Fibroblast of mammary gland (primary cell): ENCODE results near the gene SLC25A21.

Experiments
- DNase-seq: peaks from one replicate; pipeline ENCODE4 v3.0.0-alpha.2; 2010; ENCODE audit warnings: low read depth
- H3K4me3 ChIP-seq: 2 replicates; pipeline ENCODE4 v1.5.1; 2011; ENCODE audit warnings: low read depth, mild to moderate bottlenecking, low read length, moderate library complexity; ENCODE audit not compliant: control insufficient read depth
- TF ChIP-seq, protein P1 (sequence below): conservative IDR thresholded peaks from 2 replicates; pipeline ENCODE4 v1.5.1; 2011; ENCODE audit warnings: low read depth, low read length, inconsistent platforms; ENCODE audit not compliant: control insufficient read depth, insufficient read depth

SLC25A21 gene

DNA sequence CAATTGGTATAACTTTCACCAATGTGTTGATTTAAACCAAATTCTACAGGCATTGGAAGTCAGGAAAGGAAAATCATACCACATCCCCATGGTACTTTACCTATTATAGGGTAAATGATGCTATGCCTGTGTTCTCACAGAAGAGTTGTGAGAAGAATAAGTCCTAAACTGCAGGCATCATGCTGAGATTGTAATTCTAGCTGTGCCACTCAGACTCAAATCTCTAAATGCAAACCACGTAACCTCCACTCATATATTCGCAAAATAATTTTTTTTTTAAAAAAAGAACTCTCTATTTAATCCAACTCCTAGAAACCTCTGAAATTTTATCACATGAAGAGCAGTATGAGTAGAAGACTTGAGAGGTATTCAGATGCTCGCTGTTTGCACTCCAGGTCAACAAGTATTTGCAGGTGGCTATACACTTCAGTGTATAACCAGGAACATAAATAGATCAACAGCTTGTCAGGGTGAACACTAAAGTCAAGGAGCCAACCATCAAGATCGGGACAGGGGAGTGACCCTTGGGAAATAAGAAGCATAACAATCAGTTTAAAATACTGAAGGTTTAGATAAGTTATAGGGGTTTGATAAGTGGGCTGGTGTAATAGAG, 110.1 kb downstream of the SLC25A21 start:
- no peak for DNase-seq
- TF ChIP-seq, protein P1, sequence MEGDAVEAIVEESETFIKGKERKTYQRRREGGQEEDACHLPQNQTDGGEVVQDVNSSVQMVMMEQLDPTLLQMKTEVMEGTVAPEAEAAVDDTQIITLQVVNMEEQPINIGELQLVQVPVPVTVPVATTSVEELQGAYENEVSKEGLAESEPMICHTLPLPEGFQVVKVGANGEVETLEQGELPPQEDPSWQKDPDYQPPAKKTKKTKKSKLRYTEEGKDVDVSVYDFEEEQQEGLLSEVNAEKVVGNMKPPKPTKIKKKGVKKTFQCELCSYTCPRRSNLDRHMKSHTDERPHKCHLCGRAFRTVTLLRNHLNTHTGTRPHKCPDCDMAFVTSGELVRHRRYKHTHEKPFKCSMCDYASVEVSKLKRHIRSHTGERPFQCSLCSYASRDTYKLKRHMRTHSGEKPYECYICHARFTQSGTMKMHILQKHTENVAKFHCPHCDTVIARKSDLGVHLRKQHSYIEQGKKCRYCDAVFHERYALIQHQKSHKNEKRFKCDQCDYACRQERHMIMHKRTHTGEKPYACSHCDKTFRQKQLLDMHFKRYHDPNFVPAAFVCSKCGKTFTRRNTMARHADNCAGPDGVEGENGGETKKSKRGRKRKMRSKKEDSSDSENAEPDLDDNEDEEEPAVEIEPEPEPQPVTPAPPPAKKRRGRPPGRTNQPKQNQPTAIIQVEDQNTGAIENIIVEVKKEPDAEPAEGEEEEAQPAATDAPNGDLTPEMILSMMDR = no peak
- no peak overlapping the region for H3K4me3 ChIP-seq

DNA sequence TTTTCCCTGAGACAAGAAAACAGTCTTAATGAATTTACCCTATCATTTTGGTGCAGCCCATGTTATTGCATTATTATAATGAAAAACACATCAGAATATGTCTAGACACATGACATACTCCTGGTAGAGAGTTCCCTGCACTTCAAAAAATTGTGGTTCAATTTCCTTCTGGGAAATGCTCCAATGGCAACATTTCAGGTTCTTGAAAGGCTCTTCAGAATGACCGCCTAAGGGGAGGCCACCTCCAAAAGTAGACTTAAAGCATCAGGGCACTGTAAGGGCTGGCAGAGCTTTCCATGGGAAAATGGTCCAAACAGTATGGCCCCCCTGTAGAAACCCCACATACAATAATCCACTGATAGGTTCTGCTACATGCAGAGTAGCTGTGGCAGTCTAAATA, 110.7 kb downstream of the SLC25A21 start:
- no peak for DNase-seq

DNA sequence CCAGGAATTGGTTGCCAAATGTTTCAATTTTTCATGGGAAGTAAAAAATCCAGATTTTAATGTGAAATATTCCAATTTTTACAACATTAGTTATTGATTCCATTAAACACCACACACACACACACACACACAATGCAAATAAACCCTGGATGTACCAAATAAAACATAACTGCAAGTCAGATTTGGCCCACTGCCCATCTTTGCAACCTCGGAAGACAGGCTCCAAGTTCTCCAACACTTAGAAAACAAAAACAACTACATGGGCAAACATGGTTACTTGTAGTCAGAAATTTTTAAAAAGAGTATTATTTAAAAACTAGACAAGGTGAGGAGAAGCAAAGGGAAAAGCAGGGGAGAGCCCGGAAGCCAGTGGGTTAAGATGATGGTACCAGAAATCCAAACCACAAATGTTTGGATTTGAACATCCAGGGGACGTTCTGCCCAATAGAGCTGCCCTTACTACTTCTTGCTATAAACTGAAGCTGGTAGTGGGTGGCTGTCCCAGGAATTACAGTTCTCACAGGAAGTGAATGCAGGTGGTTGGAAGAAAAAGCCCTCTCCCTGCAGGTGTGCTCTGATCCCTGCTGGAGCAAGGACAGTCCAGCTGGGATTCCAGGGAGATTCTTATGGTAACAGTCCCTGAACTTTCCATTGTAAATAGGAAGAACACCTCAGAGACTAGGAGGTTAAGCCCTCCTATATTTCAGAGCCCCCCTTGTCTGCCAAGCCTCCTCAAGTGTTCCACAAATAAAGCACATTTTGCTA, 111.7 kb downstream of the SLC25A21 start:
- no peak for DNase-seq
- H3K4me3 ChIP-seq = no peak overlapping the region
- TF ChIP-seq, protein P1 = no peak

More for the DNA sequence above, 110.7 kb downstream of the SLC25A21 start:
- H3K4me3 ChIP-seq = no peak overlapping the region
- TF ChIP-seq, protein P1 = no peak

DNA sequence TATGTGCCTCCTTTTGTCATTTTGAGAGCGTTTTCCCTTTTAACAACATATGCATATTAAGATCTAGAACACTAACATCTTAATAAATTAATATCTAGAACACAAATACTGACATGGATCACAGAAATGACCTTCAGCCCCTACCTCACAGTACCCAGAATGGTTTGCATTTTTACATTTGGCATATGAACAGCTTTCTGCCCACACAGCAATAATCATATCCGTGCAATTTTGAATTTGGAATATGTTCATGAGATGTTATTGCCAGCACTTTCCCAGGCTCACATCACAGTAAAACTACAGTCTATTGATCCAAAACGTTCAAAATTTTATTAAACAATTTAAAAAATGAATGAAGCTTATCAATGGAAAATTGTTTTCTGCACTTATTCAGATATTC, 114.6 kb downstream of the SLC25A21 start:
- DNase-seq = no peak
- H3K4me3 ChIP-seq = no peak overlapping the region
- TF ChIP-seq, protein P1 = no peak

DNA sequence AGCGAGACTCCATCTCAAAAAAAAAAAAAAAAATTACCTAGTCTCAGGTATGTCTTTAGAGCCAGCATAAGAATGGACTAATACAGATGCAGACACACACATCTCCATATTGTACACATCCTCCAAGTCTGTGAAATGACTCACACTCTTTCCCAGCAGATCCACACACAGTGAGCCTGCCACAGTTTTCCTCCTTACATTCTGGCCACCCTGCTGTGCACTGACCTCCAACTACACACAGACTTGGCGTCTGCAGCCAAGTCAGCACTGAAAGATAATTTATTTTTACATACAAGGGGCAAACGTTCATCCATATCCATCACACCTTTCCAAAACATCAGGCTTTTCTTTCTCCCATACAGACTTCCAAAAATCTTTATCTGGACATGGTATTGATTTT, 115.9 kb downstream of the SLC25A21 start:
- TF ChIP-seq, protein P1 = no peak
- DNase-seq = peak; percentile 58
- H3K4me3 ChIP-seq = no peak overlapping the region

DNA sequence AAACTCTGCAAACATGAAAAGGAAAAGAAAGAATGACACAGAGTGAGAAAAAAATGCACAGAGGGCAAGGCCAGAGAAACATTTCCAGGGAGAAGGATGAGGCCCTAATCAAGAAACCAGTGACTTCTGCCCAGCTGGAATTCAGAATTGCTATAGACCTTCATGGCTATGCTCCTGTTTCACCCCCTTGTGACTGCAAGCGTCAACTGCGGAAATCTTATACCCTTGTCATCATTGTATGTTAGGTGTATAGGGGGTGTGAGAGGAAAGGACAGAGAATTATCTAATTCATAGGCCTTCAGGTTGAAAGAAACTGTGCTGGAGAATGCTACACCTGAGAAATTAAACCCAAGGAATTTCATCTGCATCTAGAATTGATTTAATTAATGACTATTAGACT, 117.5 kb downstream of the SLC25A21 start:
- DNase-seq = no peak
- TF ChIP-seq, protein P1 = no peak
- no peak overlapping the region for H3K4me3 ChIP-seq
